ENCODE measurements around the gene CHD1L. TPM values are rescaled to one million over a fixed set of nuclear protein-coding genes. Genes with fewer than 3 reads are reported as not detected.
"Not testable (repeated sequence)": the region's sequence is repeated elsewhere in the genome, so short reads cannot be mapped to it uniquely, and the experiment has no call there.

The CHD1L gene
- total RNA-seq, 1 experiment from 2014 or later, result 19.8 TPM

DNA sequence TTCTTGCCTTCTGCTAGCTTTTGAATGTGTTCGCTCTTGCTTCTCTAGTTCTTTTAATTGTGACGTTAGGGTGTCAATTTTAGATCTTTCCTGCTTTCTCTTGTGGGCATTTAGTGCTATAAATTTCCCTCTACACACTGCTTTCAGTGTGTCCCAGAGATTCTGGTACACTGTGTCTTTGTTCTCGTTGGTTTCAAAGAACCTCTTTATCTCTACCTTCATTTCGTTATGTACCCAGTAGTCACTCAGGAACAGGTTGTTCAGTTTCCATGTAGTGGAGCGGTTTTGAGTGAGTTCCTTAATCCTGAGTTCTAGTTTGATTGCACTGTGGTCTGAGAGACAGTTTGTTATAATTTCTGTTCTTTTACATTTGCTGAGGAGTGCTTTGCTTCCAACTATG lies 11.5 kb upstream of the CHD1L start:
- DNase-seq (ENCODE audit: low spot score), result not testable (repeated sequence)

DNA sequence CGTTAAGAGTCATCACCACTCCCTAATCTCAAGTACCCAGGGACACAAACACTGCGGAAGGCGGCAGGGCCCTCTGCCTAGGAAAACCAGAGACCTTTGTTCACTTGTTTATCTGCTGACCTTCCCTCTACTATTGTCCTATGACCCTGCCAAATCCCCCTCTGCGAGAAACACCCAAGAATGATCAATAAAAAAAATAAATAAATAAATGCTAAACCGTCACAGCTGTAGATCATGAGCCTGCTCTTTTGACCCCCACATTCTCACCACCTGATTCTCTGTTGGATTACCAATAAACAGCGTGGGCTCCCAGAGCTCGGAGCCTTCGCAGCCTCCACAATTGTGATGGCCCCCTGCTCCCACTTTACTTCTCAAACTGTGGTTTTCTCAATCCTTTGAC lies 8.6 kb upstream of the CHD1L start:
- not testable (repeated sequence) for DNase-seq (ENCODE audit: low spot score)

DNA sequence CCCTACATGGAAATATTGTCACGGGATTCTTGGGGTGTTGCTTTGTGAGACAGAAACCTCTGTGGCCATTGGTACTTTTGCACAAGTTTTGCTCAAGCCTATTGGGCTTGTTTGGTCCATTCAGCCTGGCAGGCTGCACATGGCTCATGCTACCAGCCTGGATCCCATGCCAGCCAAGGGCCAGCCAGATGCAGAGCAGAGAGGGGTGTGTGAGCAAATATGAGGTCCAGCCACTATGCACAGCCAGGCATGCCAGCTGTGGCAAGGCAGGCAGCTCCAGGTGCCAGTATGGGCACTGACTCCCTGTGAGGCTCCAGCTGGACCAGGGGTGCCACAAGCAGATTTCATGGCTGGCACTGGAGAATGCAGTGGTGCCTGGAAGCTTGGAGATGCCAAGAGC lies 6.7 kb upstream of the CHD1L start:
- DNase-seq (ENCODE audit: low spot score), result no peak

DNA sequence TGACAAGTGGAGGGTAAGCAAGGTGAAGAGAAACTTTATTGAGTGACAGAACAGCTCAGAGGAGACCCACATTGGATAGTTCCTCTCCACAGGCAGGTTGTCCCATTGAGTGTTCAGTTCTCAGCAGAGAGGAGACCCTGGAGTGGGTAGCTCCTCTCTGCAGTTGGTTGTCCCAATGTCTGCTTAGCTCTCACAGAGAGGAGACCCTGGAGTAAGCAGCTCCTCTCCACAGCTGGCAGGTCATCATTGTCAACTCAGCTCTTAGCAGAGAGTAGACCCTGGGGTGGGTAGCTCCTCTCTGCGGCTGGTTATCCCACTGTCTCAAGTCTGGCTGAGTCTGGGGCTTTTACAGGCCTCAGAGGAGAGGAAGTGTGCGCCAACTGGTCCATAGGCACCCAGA lies 6.0 kb upstream of the CHD1L start:
- no peak for DNase-seq (ENCODE audit: low spot score)

DNA sequence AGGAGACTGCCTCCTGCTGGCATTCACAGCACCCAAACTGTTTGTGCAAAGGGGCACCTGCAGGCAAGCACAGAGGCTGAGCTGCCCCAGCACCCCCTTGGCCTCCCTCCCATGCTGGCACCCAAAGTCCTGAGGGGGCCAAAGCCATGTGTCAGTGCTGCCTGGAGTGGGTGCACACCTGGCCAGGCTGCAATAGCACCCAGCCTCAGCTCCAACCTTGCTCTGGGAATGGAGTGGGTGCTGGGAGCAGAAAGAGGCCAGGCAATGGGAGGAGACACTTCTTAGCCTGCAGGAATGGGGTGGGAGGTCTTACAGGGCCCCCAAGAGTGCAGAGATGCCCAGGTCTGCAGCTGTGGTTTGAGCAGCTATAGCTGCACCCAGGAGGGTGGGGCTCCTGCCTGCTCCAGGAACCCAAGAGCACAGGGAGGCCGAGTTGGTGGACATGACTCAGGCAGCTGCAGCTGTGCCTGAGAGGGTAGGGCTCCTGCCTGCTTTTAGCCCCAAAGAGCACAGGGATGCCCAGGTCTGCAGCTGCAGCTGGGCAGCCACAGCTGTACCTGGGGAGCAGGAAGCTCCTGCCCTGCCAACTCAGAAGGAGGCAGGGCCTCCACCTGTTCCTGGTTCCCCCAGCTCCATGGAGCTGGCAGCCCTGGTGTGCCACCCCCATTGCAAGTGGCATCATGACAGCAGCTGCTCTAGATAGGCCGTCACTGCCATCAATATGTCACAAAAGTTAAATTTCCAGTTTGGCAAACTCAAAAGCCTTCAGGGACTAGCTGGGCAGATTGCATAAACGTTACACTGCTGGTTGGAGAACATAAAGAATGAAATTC lies 5.3 kb upstream of the CHD1L start:
- peak; percentile 48 for DNase-seq (ENCODE audit: low spot score)

DNA sequence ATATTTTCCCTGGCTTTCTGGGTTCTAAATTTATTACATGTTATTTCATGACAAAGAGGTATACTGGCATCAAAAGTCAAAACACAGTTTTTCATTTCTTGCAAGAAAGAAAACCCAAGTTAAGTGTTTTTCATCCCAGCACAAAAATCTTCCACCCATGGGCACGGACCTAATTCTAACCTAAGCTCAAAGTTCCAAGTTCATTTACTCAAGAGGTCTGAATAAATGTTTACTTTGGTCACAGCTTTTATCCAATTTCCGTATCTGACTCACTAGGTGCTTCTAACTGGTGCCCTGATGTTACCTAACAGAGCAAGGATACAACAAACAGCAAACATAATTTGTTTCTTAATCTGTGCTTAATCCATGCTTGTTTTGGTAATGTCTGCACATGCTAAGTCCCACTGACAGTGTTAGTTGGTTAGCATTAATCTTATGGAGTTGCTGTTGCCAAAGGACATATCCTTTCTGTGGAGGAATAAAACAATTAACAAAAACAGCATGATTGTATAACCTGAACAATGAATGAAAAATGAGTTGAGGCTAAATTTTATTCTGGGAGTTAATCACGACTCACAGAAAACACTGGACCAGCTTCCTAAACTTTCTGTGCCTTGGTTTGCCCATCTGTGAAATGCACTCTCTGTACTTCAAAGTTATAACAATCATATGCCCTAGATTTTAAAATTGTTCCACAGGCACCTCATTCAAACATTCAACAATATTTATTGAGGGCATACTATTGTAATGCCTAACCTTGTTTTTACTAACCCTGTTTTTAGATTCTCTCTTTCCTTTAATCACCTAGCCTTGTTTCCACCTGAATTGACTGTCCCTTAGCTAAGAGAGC lies 4.2 kb upstream of the CHD1L start:
- DNase-seq (ENCODE audit: low spot score), result peak; percentile 64

DNA sequence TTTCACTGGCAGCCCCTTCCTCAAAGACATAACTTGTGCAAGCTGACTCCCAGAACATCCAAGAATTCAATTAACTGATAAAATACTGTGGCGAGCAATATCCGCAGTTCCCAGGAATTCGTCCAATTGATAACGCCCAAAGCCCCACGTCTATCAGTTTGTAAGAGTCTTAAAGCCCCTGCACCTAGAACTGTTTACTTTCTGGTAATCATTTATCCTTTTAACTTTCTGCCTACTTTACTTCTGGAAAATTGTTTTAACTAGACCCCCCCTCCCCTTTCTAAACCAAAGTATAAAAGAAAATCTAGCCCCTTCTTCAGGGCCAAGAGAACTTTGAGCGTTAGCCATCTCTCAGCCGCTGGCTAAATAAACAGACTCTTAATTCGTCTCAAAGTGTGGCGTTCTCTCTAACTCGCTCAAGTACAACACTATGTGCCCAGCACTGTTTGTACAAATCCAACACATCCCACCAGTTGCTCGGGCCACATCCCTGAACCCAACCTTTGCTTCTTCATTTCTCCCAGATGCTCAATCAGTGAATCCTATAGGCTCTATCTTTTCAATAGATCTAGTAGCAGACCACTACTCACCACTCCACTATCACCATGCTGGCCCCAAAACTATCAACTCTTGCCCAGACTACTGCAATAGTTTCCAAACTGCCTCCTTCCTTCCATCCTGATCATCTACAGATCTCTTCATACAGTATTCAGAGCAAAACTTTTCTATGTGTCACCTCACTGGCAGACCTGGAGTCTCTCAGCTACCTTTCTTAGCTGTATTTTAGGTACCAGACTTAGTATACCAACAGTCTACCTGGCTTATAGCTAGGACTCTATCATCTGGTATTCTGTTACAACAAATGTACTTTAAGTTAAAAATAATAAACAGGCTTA lies 3.3 kb upstream of the CHD1L start:
- no peak for DNase-seq (ENCODE audit: low spot score)

DNA sequence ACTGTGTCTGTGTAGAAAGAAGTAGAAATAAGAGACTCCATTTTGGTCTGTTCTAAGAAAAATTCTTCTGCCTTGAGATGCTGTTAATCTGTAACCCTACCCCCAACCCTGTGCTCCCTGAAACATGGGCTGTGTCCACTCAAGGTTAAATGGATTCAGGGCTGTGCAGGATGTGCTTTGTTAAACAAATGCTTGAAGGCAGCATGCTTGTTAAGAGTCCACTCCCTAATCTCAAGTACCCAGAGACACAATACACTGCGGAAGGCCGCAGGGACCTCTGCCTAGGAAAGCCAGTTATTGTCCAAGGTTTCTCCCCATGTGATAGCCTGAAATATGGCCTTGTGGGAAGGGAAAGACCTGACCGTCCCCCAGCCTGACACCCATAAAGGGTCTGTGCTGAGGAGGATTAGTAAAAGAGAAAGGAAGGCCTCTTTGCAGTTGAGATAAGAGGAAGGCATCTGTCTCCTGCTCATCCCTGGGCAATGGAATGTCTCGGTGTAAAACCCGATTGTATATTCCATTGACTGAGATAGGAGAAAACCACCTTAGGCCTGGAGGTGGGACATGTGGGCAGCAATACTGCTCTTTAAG lies 2.3 kb upstream of the CHD1L start:
- DNase-seq (ENCODE audit: low spot score), result not testable (repeated sequence)

DNA sequence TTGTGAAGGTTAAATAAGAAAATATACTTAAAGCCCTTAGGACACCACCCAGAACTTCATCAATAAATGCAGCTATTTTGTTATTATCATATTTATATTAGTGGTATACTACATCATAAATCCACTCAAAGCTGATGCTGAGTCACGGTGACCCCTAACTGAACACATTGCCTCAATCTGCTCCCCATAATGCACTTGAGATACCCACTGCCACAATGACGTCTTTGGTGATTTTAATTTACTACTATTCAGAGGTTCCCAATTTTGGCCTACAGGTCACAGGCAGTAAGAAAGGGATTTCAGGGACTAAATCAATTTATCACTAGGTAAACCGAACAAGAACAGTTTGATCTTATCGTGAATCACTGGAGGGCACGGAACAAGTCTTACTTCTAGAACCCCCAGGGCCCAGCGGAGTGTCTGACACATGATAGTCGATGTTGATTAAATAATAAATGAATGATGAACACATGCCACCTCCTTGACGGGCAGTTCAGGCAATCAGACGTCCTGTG lies 493 bp upstream of the CHD1L start:
- no peak for DNase-seq (ENCODE audit: low spot score)

DNA sequence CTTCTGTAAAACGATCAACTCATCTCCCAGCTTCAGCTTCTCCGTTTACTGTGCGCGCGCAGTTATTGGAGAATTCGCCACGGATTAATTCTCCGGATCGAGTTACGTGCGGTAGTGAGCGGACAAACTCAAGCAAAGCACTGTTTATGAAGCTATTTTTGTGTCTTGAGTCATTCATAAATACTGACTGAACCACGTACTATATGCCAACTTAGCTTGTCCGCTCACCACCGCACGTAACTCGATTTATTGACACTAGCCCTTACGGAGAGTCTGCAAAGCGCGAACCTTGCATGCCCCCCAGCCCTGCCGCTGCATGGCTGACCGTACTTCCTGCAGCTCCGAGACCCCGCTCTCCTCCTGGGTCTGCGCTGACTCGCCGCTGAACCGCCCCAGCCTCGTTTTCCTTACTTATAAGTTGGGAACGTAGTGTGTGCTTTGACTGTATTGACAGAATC lies 773 bp downstream of the CHD1L start:
- DNase-seq (ENCODE audit: low spot score), result no peak

DNA sequence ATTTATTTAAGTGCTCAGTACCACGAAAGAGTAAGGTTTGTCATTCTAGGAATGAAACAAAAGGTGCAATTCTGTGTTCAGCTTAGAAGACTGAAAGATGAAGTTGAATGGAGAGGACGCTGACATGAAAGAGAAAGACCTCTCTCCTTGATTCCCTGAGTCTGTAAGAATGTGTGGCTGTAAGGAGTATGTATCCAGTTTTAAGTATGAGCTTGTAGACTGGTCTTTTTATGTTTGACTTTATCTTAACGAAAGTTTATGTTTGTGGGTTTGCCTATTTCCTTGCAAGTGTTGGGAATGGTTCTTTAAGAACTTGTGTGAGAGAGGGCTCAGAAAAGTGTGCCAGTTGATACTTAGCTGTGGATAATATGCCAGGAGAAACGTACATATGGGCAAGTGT lies 1.4 kb downstream of the CHD1L start:
- peak; percentile 35 for DNase-seq (ENCODE audit: low spot score)

DNA sequence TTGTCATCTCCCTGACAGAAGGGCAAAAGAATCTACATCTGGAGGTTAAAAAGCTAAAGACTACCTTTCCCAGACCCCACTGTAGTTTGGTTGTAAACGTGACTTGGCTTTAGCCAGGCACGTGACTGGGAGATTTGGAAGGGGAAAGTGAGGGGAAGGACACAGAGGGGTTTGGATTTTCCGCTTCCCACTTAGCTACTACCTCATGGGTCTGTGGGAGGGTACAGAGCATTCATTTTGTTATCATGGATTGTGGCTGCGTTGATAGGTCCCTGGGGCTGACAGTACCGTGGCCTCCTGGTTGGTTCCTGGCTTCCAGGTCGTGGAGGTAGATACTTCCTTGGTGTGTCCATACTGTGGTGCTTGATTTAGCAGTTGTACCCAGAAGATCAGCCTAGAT lies 2.6 kb downstream of the CHD1L start:
- no peak for DNase-seq (ENCODE audit: low spot score)

DNA sequence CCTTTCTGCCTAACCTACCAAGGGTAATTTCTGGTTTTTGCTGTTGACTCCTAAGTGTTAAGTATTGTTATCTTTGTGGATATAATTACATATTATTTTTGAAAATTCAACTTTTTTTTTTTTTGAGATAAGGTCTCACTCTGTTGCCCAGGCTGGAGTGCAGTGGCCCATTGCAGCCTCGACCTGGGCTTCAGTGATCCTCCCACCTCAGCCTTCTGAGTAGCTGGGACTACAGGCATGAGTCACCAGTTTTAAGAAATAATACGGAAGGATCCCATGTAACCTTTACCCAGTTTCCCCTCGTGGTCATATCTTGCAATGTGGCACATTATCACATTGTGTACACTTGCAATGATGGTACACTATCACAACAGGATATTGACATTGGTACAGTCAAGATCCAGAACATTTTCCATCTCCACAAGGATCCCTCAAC lies 3.1 kb downstream of the CHD1L start:
- DNase-seq (ENCODE audit: low spot score), result no peak

DNA sequence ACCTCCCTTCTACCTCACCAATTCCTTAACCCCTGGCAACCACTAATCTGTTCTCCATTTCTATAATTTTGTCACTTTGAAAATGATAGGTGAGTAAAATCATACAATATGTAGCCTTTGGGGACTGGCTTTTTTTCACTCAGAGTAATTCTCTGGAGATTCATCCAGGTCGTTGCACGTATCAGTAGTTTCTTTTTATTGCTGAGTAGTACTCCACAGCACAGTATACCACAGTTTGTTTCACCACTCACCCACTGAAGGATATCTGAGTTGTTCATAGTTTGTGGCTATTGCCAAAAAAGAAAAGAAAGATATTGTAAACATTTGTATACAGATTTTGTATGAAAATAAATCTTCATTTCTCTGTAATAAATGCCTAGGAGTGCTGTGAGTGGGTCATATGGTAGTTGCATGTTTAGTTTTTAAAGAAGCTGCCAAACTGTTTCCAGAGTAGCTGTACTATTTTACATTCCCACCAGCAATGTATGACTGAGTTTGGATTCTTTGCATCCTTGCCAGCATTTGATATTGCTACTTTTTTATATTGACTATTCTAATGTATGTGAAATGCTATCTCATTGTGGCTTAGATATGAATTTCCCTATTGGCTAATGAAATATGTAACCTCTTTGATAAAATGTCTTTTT lies 3.7 kb downstream of the CHD1L start:
- no peak for DNase-seq (ENCODE audit: low spot score)

DNA sequence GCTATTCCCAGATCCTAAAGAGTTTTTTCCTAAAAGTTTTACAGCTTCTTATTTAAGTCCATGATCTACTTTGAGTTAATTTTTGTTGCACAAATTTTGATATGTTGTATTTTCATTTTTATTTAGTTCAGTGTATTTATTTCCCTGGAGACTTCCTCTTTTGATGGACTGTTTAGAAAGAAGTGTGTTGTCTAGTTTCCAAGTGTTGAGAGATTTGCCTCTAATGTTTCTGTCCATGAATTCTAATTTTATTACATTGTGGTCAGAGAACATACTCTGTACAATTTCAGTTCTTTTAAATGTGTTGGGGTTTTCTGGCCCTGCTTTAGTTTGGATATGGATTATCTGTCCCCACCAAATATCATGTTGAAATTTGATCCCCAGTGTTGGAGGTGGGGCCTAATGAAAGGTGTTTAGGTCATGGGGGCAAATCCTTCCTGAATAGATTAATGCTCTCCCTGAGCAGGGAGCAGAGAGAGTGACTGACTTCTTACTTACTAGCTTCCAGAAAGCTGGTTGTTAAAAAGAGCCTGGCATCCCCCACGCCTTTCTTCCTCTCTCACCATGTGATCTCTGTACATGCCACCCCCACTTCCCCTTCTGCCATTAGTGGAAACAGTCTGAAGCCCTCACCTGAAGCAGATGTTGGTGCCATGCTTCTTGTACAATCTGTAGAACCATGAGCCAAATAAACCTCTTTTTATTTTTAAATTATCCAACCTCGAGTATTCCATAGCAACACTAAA lies 4.6 kb downstream of the CHD1L start:
- no peak for DNase-seq (ENCODE audit: low spot score)

DNA sequence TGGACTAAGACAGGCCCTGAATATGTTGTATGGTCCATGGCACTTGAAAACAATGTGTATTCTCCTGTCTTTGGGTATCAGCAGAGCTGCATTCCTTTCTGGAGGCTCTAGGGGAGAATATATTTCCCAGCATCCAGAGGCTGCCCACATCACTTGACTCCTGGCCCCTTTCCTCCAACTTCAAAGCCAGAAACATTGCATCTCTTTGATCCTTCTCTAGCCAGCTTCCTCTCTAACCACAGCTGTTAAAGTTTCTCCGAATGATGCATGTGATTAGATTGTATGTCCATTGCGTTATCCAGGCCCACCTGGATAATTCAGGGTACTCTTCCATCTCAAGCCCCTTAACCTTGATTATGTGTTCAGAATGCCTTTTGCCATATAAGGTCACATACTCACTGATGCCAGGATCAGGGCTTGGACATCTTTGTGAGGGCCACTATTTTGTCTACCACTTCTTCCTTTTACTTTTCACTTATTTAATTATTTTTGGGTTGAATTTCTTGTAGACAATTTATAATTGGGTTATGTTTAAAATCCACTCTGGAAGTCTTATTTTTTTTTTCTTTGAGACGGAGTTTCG lies 5.3 kb downstream of the CHD1L start:
- no peak for DNase-seq (ENCODE audit: low spot score)

DNA sequence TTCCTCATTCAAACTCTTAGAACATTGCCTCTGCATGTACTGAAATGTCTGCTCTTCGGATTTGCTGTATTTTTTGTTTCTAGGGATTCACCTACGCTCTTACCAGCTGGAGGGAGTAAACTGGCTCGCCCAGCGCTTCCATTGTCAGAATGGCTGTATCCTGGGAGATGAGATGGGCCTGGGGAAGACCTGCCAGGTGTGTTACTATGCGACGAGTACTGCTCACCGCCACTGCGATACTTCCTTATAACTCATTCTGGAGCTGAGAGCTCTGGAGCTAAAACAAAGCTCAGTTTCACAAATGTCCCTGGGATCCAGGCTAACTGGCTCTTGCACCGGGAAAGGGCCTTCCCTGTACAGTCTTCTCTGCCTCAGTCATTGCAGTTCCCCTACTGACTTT lies 10.1 kb downstream of the CHD1L start:
- no peak for DNase-seq (ENCODE audit: low spot score)

DNA sequence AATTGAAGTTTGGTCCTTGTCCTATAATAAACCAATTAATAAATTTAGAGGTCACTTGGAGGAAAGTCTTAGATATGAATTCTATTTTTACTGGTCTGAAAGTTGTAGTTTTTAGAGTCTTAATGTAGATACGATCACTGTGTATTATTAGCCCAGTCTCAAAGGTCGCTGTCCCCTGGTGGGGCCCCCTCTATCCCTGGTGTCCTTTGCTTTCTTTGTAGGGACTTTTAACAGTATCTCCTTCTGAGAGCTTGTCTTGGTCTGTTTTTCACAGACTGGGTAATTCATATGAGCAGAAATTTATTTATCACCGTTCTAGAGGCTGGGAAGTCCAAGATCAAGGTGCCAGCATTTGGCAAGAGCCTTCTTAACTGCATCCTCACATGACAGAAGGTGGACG lies 18.5 kb downstream of the CHD1L start:
- DNase-seq (ENCODE audit: low spot score), result no peak

DNA sequence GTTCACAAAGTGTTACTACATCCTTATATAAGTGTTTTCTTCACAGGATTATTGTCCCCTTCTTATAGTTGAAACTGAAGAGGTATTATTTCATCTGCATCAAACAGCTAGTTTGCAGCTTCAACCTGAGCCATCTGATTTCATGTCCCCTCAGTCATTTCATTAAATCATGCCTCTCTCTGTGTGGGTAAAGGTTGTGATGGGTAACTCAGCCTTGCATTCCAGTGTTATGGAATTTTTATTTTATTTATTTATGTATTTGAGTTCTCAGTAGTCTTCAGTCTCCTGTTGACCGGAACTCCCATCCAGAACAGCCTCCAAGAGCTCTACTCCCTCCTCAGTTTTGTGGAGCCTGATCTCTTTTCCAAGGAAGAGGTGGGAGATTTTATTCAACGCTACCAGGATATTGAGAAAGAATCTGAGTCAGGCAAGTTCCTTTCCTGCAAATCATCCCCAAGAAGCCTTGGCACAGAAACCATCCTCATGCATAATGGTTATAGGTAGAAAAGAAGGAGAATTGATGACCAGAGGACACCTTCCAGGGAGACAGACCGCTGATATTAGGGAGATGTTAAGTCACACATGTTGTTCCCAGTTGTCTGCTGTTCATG lies 21.8 kb downstream of the CHD1L start:
- DNase-seq (ENCODE audit: low spot score), result no peak
